Stimulated activated CD4-positive, alpha-beta T cell treated with anti-CD3 and anti-CD28 coated beads, Interleukin-12 subunit alpha, Interleukin-12 subunit beta, amount 100 ng/mL, for 48 hours (primary cell): ENCODE measurements around the gene PCNX4.
"Not testable (repeated sequence)": the region's sequence is repeated elsewhere in the genome, so short reads cannot be mapped to it uniquely, and the experiment has no call there.

Experiments
- DNase-seq, 3 donors: peaks; one replicate each; pipeline ENCODE4 v3.0.0-alpha.2; 2020; ENCODE audit warnings: low read depth in 2 of 3, low spot score in 1 of 3

Gene PCNX4

DNA sequence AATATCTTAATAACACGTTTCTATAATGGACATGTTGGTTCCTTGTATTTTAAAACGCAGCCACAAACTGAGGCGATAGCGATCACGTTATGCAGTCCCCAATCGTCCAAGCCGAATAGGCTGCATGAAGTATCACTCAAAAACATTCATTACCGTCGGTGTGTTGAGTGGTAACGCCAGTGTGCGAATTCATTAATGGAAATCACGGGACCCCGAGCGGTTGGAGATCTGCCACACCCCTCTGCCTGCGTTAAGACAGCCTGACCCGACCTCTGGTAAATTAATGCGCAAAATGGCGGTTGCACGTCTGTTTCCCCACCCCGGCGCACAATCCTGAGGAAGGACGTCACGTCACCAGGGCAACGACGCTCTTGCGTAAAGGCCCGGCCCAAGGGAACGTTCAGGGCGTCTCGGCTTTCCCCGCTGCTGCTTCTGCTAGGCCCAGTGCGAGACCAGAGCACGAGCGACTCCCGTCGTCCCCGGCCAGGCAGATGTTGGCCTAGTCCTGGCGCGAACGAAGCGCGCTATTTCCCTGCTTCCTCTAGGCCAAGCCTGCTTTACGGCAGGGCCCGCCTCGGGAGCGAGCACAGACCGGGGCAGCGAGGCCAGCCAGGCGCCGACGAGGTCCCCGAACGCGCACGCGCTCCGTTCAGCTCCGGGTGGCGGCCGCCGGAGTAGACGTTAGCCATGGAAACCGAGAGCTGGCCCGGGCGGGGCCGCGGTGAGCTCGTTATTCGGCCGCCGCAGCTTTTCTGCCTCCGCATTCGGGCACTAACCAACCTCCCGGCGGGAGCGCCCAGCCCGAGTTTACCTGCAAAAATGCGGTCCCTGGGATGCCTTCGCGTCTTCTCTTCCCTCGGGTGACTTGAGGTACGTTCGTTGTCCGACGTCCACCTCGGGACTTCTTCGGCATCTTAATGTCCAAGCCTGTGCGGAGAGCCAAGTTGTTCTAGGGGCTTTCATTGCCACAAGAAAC is at the start of gene PCNX4:
Gene PCNX4 (plus strand): TSS at position 374 of the 976 bp plus-strand sequence. CDS start 15,716 bp downstream, outside the sequence.
- DNase-seq, result peak; percentile 83 to 89 (median 88)

DNA sequence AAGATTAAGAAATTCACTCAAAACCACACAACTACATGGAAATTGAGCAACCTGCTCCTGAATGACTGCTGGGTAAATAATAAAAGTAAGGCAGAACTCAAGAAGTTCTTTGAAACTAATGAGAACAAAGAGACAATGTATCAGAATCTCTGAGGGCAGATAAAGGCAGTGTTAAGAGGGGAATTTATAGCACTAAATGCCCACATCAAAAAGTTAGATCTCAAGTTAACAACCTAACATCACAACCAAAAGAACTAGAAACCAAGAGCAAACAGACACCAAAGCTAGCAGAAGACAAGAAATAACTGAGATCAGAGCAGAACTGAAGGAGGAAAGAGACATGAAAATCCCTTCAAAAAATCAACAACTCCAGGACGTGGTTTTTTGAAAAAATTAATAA is 43.7 kb upstream of the PCNX4 start:
- DNase-seq, result not testable (repeated sequence)

DNA sequence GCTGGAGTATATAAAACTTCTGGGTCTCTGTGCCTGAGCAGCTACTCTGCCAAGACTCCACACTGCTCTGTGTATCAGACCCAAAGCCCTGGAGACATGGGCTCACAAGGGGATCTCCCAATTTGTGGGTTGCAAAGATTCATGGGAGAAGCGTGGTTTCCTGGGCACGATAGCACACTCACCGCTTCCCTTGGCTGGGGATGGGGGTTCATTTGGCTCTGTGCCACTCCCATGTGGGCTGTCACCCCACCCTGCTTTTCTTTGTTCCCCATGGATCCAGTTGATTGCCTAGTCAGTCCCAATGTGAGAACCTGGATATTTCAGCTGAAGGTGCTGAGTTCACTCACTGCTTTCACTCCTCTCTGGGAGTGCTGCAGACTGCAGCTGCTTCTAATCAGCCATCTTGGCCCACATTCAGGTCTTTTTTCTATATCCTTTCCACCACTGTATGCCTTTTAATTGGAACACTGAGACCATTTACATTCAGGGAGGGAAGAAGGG is 40.0 kb upstream of the PCNX4 start:
- peak in 1 of 3 donors; percentile 4 for DNase-seq

DNA sequence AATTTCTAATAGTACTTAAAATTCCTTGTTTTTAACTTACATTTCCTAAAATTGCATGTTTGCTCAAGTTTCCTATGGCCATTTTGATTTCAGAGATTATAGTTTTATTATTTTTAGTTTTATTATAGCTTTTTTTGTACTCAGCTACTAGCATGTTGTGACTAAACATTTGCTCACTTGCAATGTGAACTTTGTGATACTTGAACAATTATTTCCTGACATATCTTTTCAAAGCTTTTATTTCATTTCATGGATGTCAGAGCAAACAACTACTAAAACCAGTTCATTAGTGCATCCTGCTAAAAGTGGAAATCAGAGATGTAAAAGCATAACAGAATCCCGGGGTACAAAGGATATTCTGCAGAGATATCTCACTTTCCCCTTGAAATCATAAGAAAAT is 33.6 kb upstream of the PCNX4 start:
- no peak for DNase-seq

DNA sequence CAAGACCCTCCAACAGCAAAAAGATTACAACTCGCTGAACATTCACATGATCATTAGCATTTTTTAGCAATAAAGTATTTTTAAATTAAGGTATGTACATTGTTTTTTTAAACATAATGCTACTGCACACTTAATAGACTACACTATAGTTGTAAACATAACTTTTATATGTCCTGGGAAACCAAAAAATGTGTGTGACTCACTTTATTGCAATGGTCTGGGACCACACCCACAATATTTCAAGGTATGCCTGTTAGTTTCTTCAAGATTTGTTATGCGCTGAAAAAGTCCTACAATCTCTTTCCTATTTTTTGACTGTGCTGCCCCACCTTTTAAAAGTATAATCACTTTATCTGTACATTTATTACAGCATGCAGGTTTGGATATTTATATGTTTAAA is 30.4 kb upstream of the PCNX4 start:
- DNase-seq, result no peak

- no peak for DNase-seq
Observed at GRCh38 chr14:60064491-60065072, 27.1 kb upstream of the PCNX4 start.

DNA sequence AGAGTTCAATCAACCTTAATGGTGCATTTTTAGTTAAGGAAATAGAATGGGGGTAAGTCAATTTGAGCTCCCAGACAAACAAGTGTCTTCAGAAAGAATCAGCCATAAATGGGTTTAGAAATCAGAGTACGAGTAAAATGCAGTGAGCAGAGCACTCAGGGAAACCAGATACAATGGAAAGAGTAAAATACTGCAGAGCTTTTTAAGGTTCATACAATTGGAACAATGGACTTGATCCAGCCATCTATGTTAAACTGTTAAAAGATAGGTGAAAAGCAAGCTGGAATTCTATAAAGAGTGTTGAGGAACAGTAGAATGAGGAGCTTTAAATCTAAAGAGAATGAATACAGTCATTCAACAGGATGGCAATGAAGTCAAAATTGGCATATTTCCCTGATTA is 23.8 kb upstream of the PCNX4 start:
- DNase-seq, result no peak

DNA sequence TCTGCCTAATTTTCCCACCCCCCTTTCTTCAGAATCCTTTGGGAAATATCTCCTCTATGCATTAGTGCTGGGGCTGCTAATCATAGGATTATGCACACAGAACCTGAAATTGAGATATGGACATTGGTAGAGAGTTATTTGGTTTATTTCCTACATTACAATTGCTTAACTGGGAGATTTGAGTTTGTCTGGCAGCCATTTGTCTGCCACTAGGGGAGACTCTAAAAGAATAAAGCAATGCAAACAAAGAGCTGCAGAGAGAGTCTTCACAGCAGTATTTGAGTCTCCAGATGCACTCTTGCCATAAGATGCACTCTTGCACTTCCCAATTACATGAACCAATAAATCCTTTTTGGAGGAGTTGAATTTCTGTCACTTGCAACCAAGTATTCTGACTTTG is 12.0 kb upstream of the PCNX4 start:
- no peak for DNase-seq

GRCh38 chr14:60085085-60085484 is 6.6 kb upstream of the PCNX4 start:
- no peak for DNase-seq

DNA sequence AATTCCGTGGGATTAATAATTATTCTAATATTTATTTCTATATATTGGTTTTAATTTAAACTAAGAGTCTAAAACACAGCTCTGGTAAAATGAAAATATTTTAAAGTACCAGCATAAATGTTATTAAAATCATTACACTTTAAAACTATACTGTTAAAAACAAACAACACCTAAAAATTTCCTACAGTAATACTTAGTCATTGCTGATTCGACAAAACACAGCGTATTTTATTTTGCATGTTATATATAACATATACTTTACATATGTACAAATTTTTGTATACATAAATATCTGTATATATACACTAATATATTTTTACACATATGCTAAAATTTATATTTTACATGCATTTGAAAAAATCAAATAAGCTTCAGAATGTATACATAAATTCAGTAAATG is 6.0 kb upstream of the PCNX4 start:
- DNase-seq, result no peak

DNA sequence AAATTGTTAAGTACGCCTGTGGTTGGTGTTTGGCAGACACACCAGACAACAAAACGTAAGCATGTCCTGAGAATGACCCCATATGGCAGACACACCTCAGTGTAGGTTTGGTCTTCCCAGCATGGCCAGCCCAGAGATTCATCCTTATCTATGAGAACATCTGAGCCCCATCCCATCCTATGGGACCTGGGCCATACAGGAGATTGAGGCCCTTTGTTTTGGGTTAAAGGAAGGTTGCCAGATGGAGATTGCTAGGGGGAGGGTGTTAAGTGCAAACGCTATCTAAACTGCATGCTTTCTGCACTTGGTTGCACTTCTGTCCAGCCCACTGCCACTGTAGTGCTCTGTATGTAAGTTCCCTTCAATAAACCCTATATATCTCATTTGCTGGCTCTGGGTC is 4.1 kb upstream of the PCNX4 start:
- DNase-seq, result no peak

GRCh38 chr14:60089221-60089620 is 2.5 kb upstream of the PCNX4 start:
- DNase-seq, result no peak

DNA sequence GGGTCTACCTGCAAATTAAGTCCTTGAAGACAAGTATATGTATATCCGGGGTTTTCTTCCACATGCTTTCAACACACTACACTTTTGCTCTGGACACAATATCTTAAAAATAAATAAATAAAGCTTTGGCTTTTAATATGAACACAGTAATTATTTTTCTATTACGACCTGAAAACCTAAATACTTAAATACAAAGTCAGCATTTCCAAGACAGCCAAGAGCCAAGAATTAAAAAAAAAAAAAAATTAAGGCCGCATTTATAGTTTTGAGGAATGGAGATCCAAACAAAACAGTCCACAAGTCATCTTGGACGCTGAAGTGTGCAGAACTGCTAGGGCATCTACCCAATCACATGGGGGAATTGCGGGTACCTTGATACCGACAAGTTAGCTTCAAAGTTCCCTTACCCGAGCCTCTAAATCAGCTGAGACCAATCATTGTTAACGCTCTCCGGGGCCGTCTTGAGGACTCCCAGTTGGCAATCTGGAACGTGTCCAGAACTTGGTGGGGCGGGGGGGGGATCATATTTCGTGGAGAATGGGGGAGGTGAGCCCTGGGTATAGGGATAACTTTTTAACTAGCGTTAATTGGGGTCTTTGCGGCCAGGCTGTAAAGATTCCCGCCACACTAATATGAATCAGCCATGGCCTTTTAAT is 731 bp upstream of the PCNX4 start:
- DNase-seq, result no peak

DNA sequence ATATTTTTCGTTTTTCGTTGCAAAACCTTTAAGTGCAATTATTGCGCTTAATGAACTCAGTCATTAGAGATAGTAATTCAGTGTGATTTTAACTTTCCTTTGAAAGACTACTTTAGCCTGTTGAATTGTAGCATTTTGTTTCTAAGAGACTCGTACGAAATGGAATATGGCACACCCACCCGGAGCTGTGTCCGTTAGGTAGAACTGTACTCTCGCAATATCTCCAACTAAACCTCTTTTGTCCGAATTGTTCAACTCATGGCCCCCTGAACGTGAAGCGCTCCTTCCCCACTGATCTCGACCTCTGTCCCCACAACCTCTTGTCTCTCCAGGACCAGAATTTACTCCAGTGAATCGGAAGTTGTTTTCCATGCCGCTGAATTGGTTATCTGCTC is 800 bp downstream of the PCNX4 start:
- peak in 1 of 3 donors; percentile 2 for DNase-seq

GRCh38 chr14:60093080-60093479 is 1.4 kb downstream of the PCNX4 start:
- no peak for DNase-seq

GRCh38 chr14:60093606-60094005 is 1.9 kb downstream of the PCNX4 start:
- DNase-seq, result no peak

GRCh38 chr14:60094306-60094897 is 2.7 kb downstream of the PCNX4 start:
- peak in 1 of 3 donors; percentile 4 for DNase-seq

DNA sequence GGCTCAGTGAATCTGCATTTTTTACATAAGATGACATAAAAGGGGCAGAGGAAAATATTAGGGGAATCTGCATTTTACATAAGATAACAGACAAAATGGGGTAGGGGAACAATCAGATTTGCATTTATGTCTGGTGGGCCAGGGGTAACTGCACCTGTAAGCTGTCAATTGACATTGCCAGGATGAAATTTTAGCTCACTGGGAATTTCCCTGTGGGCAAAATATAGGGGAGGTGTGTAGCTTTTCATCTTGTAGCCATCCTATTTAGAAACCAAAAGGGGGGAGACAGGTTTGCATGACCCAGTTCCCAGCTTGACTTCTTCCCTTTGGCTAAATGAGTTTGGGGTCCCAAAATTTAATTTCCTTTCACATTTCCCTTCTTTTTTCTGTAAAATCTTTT is 3.5 kb downstream of the PCNX4 start:
- DNase-seq, result no peak

- DNase-seq, result no peak
Observed at GRCh38 chr14:60095781-60096450, 4.2 kb downstream of the PCNX4 start.

GRCh38 chr14:60097974-60098373 is 6.3 kb downstream of the PCNX4 start:
- no peak for DNase-seq

GRCh38 chr14:60099855-60100254 is 8.1 kb downstream of the PCNX4 start:
- not testable (repeated sequence) for DNase-seq
